ENCODE data around the gene SMCHD1.

DNA sequence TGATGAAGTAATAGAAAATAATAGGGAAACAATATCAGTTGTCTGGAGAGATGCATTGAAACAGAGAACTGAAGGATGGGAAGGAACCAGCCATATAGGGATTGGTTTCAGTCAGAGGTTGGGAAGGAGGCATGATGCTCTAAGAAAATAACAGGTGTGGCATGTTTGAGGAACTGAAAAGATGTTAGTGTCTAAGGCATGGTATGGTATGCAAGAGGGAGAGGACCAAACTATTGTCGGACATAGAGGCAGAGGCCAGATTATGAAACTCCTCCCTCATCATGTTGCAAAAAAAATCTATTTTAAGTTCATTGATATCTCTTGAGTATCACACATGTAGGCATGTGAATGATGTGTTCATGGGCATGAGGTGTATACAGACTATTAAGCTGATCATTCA lies 142.4 kb downstream of the SMCHD1 start:
- TF ChIP-seq CTCF (IDR thresholded peaks at IDR 0.05; ENCODE audit: low read depth, low read length, missing input control) (no peak), RAD21 (IDR thresholded peaks at IDR 0.05) (no peak), RXRA (IDR thresholded peaks at IDR 0.05) (no peak), MAX (IDR thresholded peaks at IDR 0.05) (no peak)

Data from liver (tissue), 3 donors.